Mucosa of stomach (tissue), 1 donor: ENCODE data around the gene GNB1L.
"Not testable (repeated sequence)": the region's sequence is repeated elsewhere in the genome, so short reads cannot be mapped to it uniquely, and the experiment has no call there.

Experiments used
- H3K27me3 ChIP-seq: one replicate; pipeline ENCODE4 v1.7.0; 2013; ENCODE audit warnings: mild to moderate bottlenecking, low read length; ENCODE audit not compliant: control insufficient read depth, insufficient read depth
- H3K36me3 ChIP-seq: one replicate; pipeline ENCODE4 v1.7.0; 2013; ENCODE audit warnings: low read length; ENCODE audit not compliant: control insufficient read depth, insufficient read depth
- H3K4me1 ChIP-seq: one replicate; pipeline ENCODE4 v1.7.0; 2013; ENCODE audit warnings: mild to moderate bottlenecking, low read length; ENCODE audit not compliant: control insufficient read depth, insufficient read depth
- H3K4me3 ChIP-seq: one replicate; pipeline ENCODE4 v1.7.0; 2013; ENCODE audit warnings: low read length
- H3K9ac ChIP-seq: one replicate; pipeline ENCODE4 v1.7.0; 2013; ENCODE audit warnings: mild to moderate bottlenecking, low read length, moderate library complexity
- H3K9me3 ChIP-seq: one replicate; pipeline ENCODE4 v1.7.0; 2013; ENCODE audit warnings: mild to moderate bottlenecking, low read length, moderate library complexity; ENCODE audit not compliant: control insufficient read depth
- donor health status: Pancreatic carcinoma.

The GNB1L gene

DNA sequence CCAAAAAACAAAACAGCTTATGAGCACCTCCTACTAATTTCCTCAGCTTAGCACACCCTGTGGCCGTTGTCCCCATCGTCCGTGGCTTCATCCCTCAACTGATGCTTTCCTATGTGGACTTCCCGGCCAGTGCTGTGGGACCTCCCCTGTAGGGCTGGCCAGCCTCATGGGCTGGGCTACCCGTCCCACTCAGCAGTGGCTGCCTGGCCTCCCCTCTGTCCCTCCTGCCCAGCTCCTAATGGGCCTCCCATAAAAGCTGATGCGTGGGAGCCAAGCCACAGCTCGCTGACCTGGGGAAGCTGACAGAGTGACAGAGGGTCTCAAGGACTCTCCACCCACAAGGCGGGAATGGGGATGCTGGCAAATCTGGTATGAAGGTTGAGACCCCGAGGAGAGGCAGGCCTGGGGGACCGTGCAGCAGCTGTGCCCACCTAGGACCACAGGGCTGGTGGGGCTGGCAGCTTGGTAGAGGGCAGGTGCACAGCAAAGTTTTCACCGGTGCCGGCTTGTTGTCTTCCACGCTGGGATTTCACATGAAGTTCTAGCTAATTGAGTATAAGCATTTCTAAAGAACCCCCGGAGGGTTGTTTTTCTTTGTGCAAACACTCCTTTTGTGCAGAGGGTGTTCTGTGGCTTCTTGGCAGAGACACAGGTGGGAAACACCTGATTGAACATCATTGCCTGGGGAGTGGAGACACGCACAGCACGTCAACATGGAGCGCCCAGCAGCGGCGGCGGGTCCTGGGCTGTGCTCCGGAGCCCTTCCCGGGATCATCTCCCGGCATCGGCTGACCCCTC is 70.9 kb downstream of the GNB1L start:
- Histone ChIP-seq H3K9ac (no peak overlapping the region), H3K27me3 (peaks cover 13% of the 10 kb centered on the region), H3K4me1 (no peaks in the 10 kb centered on the region), H3K36me3 (no peaks in the 10 kb centered on the region), H3K4me3 (no peak overlapping the region), H3K9me3 (no peaks in the 10 kb centered on the region)

DNA sequence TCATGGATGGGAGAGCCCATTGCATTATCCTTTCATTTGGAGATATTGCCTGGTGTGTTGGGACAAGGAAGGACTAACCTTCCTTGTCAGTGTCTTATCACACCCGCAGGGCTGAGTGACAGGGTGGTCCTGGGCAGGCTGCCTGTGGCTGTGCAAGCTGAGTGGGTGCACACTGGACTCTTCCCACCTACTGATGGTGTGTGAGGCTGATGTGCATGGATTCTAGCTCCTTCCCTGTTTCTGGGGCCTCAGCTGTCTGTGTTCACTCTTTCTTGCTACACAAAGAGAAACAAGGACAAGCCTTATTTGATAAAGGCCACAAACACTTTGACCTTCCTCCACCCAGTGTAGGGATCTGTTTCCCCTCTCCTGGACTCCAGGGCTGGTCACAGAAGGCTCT is 72.1 kb downstream of the GNB1L start:
- Histone ChIP-seq H3K4me1 (no peaks in the 10 kb centered on the region), H3K9me3 (no peaks in the 10 kb centered on the region), H3K9ac (no peak overlapping the region), H3K36me3 (no peaks in the 10 kb centered on the region), H3K27me3 (peaks cover 19% of the 10 kb centered on the region), H3K4me3 (no peak overlapping the region)

GRCh38 chr22:19779685-19780268 is 74.9 kb downstream of the GNB1L start:
- Histone ChIP-seq H3K9ac (no peak overlapping the region), H3K4me1 (no peaks in the 10 kb centered on the region), H3K4me3 (no peak overlapping the region)

DNA sequence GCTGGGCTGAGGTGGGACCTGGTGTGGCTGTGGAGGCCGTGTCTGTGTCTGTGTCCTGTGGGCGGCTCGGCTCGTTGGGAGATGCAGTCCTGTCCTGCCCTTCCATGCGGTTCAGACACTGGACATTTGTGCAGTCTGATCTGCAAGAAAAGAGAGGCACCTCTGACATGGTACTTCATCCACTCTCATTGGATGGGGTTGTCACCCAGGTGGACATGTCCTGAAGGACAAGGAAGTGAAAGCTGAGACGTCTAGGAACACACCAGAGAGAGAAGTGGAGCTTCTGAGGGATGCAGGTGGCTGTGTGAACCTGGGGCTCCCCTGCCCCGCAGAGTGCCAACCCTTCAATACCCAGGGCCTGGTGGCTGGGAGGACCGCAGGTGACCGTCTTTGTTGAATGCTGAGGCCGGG is 75.7 kb downstream of the GNB1L start:
- H3K9me3 ChIP-seq: no peaks in the 10 kb centered on the region

More at GRCh38 chr22:19779685-19780268, 74.9 kb downstream of the GNB1L start:
- Histone ChIP-seq H3K27me3 (peaks cover 23% of the 10 kb centered on the region), H3K36me3 (no peaks in the 10 kb centered on the region), H3K9me3 (no peaks in the 10 kb centered on the region)

DNA sequence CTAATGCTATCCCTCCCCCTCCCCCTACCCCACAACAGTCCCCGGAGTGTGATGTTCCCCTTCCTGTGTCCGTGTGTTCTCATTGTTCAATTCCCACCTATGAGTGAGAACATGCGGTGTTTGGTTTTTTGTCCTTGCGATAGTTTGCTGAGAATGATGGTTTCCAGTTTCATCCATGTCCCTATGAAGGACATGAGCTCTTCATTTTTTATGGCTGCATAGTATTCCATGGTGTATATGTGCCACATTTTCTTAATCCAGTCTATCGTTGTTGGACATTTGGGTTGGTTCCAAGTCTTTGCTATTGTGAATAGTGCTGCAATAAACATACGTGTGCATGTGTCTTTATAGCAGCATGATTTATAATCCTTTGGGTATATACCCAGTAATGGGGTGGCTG is 77.5 kb downstream of the GNB1L start:
- H3K4me3 ChIP-seq, H3K9me3 ChIP-seq, H3K4me1 ChIP-seq, H3K36me3 ChIP-seq, H3K9ac ChIP-seq: not testable (repeated sequence)
- peaks cover 17% of the 10 kb centered on the region for H3K27me3 ChIP-seq

More for the DNA sequence above, 75.7 kb downstream of the GNB1L start:
- Histone ChIP-seq H3K27me3 (peaks cover 23% of the 10 kb centered on the region), H3K9ac (no peak overlapping the region), H3K4me1 (no peaks in the 10 kb centered on the region), H3K36me3 (no peaks in the 10 kb centered on the region), H3K4me3 (no peak overlapping the region)

- peaks cover 8% of the 10 kb centered on the region for H3K4me1 ChIP-seq
- H3K9me3 ChIP-seq: no peaks in the 10 kb centered on the region
- peaks cover 23% of the 10 kb centered on the region for H3K27me3 ChIP-seq
- no peak overlapping the region for H3K4me3 ChIP-seq
- H3K36me3 ChIP-seq: no peaks in the 10 kb centered on the region
- H3K9ac ChIP-seq: no peak overlapping the region
Observed at GRCh38 chr22:19776433-19777031, 78.1 kb downstream of the GNB1L start.

DNA sequence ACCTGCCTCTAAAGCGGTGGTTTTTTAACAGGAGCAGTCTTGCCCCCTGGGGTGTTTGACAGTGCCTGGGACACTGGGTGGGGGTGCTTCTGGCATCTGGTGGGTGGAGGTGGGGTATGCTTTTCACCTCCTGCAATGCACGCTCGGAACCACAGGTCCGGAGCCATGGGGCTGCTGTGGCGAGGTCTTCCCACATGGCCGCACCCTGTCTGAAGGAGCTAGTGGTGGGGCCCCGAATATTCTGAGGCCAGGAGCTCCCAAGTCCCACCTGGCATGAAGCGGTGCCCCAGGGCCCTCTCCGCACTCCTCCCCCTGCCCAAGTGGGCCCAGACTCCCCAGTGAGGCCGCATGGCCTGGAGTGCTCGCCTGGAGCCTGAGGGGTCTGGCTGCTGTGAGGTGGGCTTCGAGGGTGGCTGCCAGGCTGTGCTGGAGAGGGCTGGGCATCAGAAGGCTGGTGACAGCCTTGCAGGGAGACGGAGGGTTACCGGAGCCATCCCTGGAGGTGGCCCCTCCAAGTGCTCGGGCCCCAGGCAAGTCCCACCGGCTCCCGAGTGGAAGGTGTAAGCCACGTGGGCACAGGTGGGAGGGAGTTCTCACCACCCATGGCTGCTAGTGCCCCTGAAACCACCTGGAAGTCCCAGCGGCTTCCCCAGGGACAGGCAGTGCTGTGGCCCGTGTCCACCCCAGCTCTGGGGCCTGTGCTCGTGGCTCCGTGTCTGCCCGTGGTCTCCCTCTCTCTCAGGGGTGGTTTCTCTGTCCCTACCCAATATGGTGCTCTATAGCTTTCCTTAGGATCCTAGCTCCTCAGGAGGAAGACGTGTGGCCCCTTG is 79.0 kb downstream of the GNB1L start:
- Histone ChIP-seq H3K4me3 (no peak overlapping the region), H3K36me3 (no peaks in the 10 kb centered on the region), H3K9ac (no peak overlapping the region), H3K9me3 (no peaks in the 10 kb centered on the region), H3K4me1 (peaks cover 8% of the 10 kb centered on the region), H3K27me3 (peaks cover 28% of the 10 kb centered on the region)

- H3K4me3 ChIP-seq: no peak overlapping the region
- H3K36me3 ChIP-seq: no peaks in the 10 kb centered on the region
- H3K27me3 ChIP-seq: peaks cover 39% of the 10 kb centered on the region
- peaks cover 8% of the 10 kb centered on the region for H3K4me1 ChIP-seq
- no peak overlapping the region for H3K9ac ChIP-seq
- H3K9me3 ChIP-seq: no peaks in the 10 kb centered on the region
Observed at GRCh38 chr22:19774628-19775027, 80.0 kb downstream of the GNB1L start.

DNA sequence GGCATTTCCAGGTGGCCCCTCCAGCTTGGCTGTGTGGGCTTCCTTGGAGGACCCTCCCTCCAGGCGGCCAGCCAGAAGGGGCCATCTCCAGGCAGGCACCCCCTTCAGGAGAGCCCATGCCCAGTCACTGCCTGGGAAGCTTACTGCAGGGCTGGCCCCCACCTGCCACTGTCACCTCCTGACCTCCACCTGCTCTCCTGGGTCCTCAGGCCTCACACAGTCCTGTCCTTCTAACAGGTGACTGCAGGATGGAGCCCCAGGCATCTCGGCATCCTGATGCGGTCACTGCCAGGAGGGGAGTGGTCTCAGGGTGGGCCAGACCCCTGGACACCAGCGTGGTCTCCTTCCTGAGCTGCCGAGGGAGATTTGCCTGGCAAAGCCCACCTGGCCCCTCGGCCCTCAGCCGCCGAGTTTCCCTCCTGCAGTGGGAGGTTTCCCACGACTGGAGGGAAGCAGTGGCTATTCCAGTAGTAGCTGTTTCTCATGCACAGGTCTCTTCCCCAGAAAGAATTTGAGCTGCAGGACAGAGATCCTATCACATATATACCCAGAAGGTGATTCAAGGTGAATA is 81.1 kb downstream of the GNB1L start:
- no peaks in the 10 kb centered on the region for H3K9me3 ChIP-seq
- H3K9ac ChIP-seq: no peak overlapping the region
- H3K4me3 ChIP-seq: no peak overlapping the region
- peaks cover 8% of the 10 kb centered on the region for H3K4me1 ChIP-seq
- peaks cover 45% of the 10 kb centered on the region for H3K27me3 ChIP-seq
- no peaks in the 10 kb centered on the region for H3K36me3 ChIP-seq

GRCh38 chr22:19772673-19773469 is 81.8 kb downstream of the GNB1L start:
- Histone ChIP-seq H3K9ac (no peak overlapping the region), H3K36me3 (no peaks in the 10 kb centered on the region), H3K9me3 (no peaks in the 10 kb centered on the region), H3K4me3 (no peak overlapping the region), H3K4me1 (peaks cover 10% of the 10 kb centered on the region), H3K27me3 (peaks cover 48% of the 10 kb centered on the region)

- Histone ChIP-seq H3K9me3 (no peaks in the 10 kb centered on the region), H3K27me3 (peaks cover 50% of the 10 kb centered on the region), H3K4me3 (no peak overlapping the region), H3K4me1 (peaks cover 14% of the 10 kb centered on the region), H3K9ac (no peak overlapping the region), H3K36me3 (no peaks in the 10 kb centered on the region)
Observed at GRCh38 chr22:19772422-19772672, 82.3 kb downstream of the GNB1L start.
